ENCODE data around the gene RBPMS2.

DNA sequence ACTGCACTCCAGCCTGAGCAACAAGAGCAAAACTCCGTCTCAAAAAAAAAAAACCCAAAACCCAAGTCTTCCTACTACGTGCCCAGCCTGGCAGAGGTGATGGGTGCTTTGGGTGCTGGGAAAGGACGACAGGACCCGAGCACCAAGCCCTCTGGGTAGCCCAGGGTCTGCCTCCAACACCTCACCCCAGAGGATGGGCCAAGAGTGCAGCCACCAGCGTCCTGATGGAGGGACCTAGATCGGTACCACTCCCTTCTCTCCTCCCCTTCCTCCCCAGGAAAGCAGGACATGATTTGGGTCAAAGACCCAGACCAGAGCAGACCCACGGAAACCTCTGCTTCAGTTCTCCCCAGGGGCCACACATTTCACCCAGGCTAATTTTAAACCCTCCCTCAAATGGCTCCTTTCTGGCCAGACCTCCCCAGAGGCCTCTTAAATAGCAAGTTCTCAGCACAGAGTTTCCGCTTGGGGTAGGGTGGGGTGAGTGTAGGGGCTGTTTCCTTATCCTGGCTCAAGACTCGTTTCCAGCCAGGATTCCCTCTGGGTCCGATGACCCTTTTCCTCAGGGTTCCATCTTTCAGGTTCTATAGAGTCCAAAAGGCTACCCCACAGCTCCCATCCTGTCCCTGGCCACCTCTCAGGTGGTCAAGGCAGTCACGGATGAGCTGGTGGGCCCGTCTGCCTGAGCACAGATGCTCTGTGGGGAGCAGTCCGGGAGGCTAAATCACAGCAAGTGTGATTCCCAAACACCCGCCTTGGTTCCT is 20.5 kb downstream of the RBPMS2 start:
- TF ChIP-seq CTCF (IDR thresholded peaks at IDR 0.05; ENCODE audit: poor library complexity, severe bottlenecking) (no peak), POLR2AphosphoS5 (IDR thresholded peaks at IDR 0.05) (no peak), EZH2 (IDR thresholded peaks at IDR 0.05; ENCODE audit: borderline replicate concordance, insufficient read depth, low read length, poor library complexity, severe bottlenecking) (no peak), RAD21 (conservative IDR thresholded peaks at IDR 0.05) (no peak), EP300 (conservative IDR thresholded peaks at IDR 0.05; ENCODE audit: poor library complexity, severe bottlenecking) (no peak), SMC3 (conservative IDR thresholded peaks at IDR 0.05; ENCODE audit: poor library complexity) (no peak), MXI1 (conservative IDR thresholded peaks at IDR 0.05; ENCODE audit: poor library complexity, severe bottlenecking) (no peak), TAF1 (IDR thresholded peaks at IDR 0.05; ENCODE audit: low read depth) (no peak), REST (IDR thresholded peaks at IDR 0.05; ENCODE audit: borderline replicate concordance) (no peak)
